Measurements from ENCODE around the gene UBE3B.

- no peak for TF ChIP-seq CTCF (optimal IDR thresholded peaks at IDR 0.05 in 1 of 3, IDR thresholded peaks at IDR 0.05 in 1 of 3, conservative IDR thresholded peaks at IDR 0.05 in 1 of 3; ENCODE audit: extremely low read depth in 1 of 3, insufficient read depth in 2 of 3, low read length in 3 of 3)
- TF ChIP-seq EZH2 (IDR thresholded peaks at IDR 0.05; ENCODE audit: low read length), result no peak
Observed at GRCh38 chr12:109559601-109560000, 82.2 kb downstream of the UBE3B start.
